Thyroid gland (tissue), 4 donors: ENCODE data around the gene WDTC1. TPM values are rescaled to one million over a fixed set of nuclear protein-coding genes. Genes with fewer than 3 reads are reported as not detected.

ENCODE experiments used
- DNase-seq, 2 donors: peaks; one replicate each; pipeline ENCODE4 v3.0.0-alpha.2; 2019
- H3K27ac ChIP-seq, 3 donors: fragments of 200-600 bp; sonication (generic); 1 replicate in 2 of 3; 2 replicates in 1 of 3; pipeline ENCODE4 v1.5.1; 2016 to 2019; ENCODE audit warnings: mild to moderate bottlenecking in 1 of 3, moderate library complexity in 1 of 3
- H3K27me3 ChIP-seq: fragments of 200-600 bp; sonication (generic); one replicate; pipeline ENCODE4 v1.5.1; 2019
- H3K36me3 ChIP-seq, 2 donors: fragments of 200-600 bp; sonication (generic); one replicate each; pipeline ENCODE4 v1.5.1; 2016 to 2019
- H3K4me1 ChIP-seq, 2 donors: fragments of 200-600 bp; sonication (generic); one replicate each; pipeline ENCODE4 v1.5.1; 2017 to 2019
- H3K4me3 ChIP-seq, 3 donors: fragments of 200-600 bp; sonication (generic); replicated peaks in 1 of 3; 1 replicate in 2 of 3; 2 replicates in 1 of 3; pipeline ENCODE4 v1.5.1; 2016; ENCODE audit warnings: mild to moderate bottlenecking in 1 of 3
- H3K9me3 ChIP-seq: fragments of 200-600 bp; sonication (generic); one replicate; pipeline ENCODE4 v1.5.1; 2017
- CTCF ChIP-seq, 6 experiments: fragments of 200-600 bp in 3 of 6; fragments of 450-650 bp in 3 of 6; sonication (generic) in 3 of 6; IDR thresholded peaks; one replicate each; pipeline ENCODE4 v1.5.1; 2016 to 2019; ENCODE audit warnings: antibody characterized with exemption in 6 of 6, mild to moderate bottlenecking in 2 of 6, inconsistent platforms in 1 of 6, moderate library complexity in 1 of 6
- POLR2A ChIP-seq, 2 donors: fragments of 450-650 bp; IDR thresholded peaks; one replicate each; pipeline ENCODE4 v1.6.1; 2017; ENCODE audit warnings: antibody characterized with exemption in 2 of 2, mild to moderate bottlenecking in 2 of 2, moderate library complexity in 1 of 2
- WGBS, 2 donors: methylation state at CpG; one replicate each; pipeline ENCODE4 v1.1.5; 2017; 5-methylcytosine and 5-hydroxymethylcytosine counted together
- intact Hi-C: fragments of 100-400 bp; cut with DNase I; formaldehyde crosslinking; loops from one replicate; pipeline ENCODE4 v1.15.1; 2023
- total RNA-seq, 4 donors: library from RNA; depleted of rRNA; stranded (reverse); fragments of >200 nt; gene quantifications; one replicate each; pipeline ENCODE4 v1.2.3, GENCODE V29; 2016

The WDTC1 gene
- total RNA-seq, 4 donors from 2014 or later: 46.1 to 66.6 (median 48.1) TPM

DNA sequence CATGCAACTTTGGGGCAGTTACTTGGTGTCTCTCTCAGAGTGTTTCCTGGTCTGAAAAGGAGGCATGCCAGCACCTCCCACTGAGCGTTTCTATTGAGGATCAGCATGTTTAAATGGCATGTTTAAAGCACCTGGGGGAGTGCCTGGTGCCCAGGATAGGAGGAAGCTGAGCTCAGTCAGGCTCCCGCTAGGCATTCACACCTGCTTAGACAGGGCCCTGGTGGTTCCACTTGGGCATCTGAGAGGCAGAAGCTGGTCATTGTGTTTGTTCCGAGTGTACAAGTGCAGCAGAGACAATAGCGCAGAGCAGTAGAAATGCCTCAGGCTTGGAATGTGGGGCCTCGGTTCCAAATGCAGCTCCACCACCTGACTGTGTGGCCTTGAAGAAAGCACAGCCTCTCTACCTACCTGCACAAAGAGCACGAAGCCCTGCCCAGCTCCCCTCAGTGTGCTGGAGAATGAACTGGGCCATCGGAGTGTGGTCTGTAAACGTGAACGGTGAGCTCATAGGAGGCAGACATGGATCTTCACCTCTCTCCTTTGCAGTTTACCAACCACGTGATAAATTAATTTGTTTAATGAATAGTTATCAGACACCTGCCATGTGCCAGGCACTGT is 67.3 kb downstream of the WDTC1 start:
- Histone ChIP-seq H3K4me3 (no peak overlapping the region), H3K36me3 (peaks cover 32 to 42% of the 10 kb centered on the region in 2 donors), H3K27me3 (no peaks in the 10 kb centered on the region), H3K4me1 (peaks cover 0 to 22% of the 10 kb centered on the region in 2 donors), H3K27ac (no peak overlapping the region), H3K9me3 (no peaks in the 10 kb centered on the region)
- TF ChIP-seq CTCF (IDR thresholded peaks at IDR 0.05) (no peak), POLR2A (IDR thresholded peaks at IDR 0.05) (no peak)
- DNase-seq: no peak
- intact Hi-C loops: loop anchor here (2.0 kb wide), 1 partner anchor 85 kb away; no protein-coding TSS in a partner anchor
- 78 to 81% methylated on average over 9 to 10 of the region's 10 CpGs for WGBS, 2 donors

- Histone ChIP-seq H3K9me3 (no peaks in the 10 kb centered on the region), H3K27me3 (no peaks in the 10 kb centered on the region), H3K27ac (no peak overlapping the region), H3K4me3 (no peak overlapping the region), H3K4me1 (peaks cover 0 to 22% of the 10 kb centered on the region in 2 donors), H3K36me3 (peaks cover 25 to 36% of the 10 kb centered on the region in 2 donors)
- TF ChIP-seq POLR2A (IDR thresholded peaks at IDR 0.05) (no peak), CTCF (IDR thresholded peaks at IDR 0.05) (no peak)
- no peak for DNase-seq
- 91 to 97% methylated on average over 2 of the region's 2 CpGs for WGBS, 2 donors
- intact Hi-C loops: no loop called here
These were observed 68.2 kb downstream of the WDTC1 start for GRCh38 chr1:27302612-27303011.

DNA sequence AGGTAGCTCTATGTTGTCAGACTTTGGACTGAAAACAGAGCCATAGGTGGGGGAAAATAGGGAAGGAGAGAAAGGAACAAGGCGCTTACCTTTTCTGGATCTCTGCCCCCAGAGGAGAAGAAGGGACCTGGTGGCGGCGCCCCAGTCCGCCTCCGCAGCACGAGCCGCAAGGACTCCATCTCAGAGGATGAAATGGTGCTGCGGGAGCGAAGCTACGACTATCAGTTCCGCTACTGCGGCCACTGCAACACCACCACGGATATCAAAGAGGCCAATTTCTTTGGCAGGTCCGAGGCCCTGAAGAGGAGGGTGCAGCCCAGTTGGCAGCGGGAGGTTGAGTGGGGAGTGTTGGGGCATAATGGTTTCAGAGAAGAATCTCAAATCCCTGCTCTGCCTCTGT is 69.1 kb downstream of the WDTC1 start:
- intact Hi-C loops: no loop called here
- WGBS, 2 donors: 89 to 92% methylated on average over 15 of the region's 15 CpGs
- Histone ChIP-seq H3K27ac (no peak overlapping the region), H3K36me3 (peaks cover 16 to 30% of the 10 kb centered on the region in 2 donors), H3K9me3 (no peaks in the 10 kb centered on the region), H3K4me1 (peaks cover 0 to 22% of the 10 kb centered on the region in 2 donors), H3K27me3 (no peaks in the 10 kb centered on the region), H3K4me3 (no peak overlapping the region)
- DNase-seq: no peak
- TF ChIP-seq POLR2A (IDR thresholded peaks at IDR 0.05): no peak
- TF ChIP-seq CTCF (IDR thresholded peaks at IDR 0.05): no peak

- WGBS, 2 donors: 78 to 82% methylated on average over 8 to 11 of the region's 11 CpGs
- H3K9me3 ChIP-seq: no peaks in the 10 kb centered on the region
- no peak overlapping the region for H3K27ac ChIP-seq
- H3K4me3 ChIP-seq: no peak overlapping the region
- no peaks in the 10 kb centered on the region for H3K4me1 ChIP-seq
- intact Hi-C loops: no loop called here
- peaks cover 12 to 25% of the 10 kb centered on the region in 2 donors for H3K36me3 ChIP-seq
- DNase-seq: no peak
- no peaks in the 10 kb centered on the region for H3K27me3 ChIP-seq
- no peak for TF ChIP-seq CTCF (IDR thresholded peaks at IDR 0.05)
- no peak for TF ChIP-seq POLR2A (IDR thresholded peaks at IDR 0.05)
These were observed 71.6 kb downstream of the WDTC1 start for GRCh38 chr1:27306071-27306470.

- intact Hi-C loops: no loop called here
- no peaks in the 10 kb centered on the region for H3K27me3 ChIP-seq
- no peak overlapping the region for H3K4me3 ChIP-seq
- H3K4me1 ChIP-seq: no peaks in the 10 kb centered on the region
- WGBS, 2 donors: 82 to 84% methylated on average over 7 to 10 of the region's 11 CpGs
- peaks cover 5 to 15% of the 10 kb centered on the region in 2 donors for H3K36me3 ChIP-seq
- DNase-seq: no peak
- no peaks in the 10 kb centered on the region for H3K9me3 ChIP-seq
- TF ChIP-seq CTCF (IDR thresholded peaks at IDR 0.05): no peak
- TF ChIP-seq POLR2A (IDR thresholded peaks at IDR 0.05): no peak
- no peak overlapping the region for H3K27ac ChIP-seq
These were observed 72.7 kb downstream of the WDTC1 start for GRCh38 chr1:27306892-27307761.
